Fibroblast of mammary gland (primary cell): ENCODE data around the gene GPC6.

Experiments used
- DNase-seq: peaks from one replicate; pipeline ENCODE4 v3.0.0-alpha.2; 2010; ENCODE audit warnings: low read depth
- H3K4me3 ChIP-seq: 2 replicates; pipeline ENCODE4 v1.5.1; 2011; ENCODE audit warnings: low read depth, mild to moderate bottlenecking, low read length, moderate library complexity; ENCODE audit not compliant: control insufficient read depth
- CTCF ChIP-seq: conservative IDR thresholded peaks from 2 replicates; pipeline ENCODE4 v1.5.1; 2011; ENCODE audit warnings: low read depth, low read length, inconsistent platforms; ENCODE audit not compliant: control insufficient read depth, insufficient read depth

The GPC6 gene

GRCh38 chr13:94268661-94269060, 1042.1 kb downstream of the GPC6 start:
- peak; percentile 20 for DNase-seq
- H3K4me3 ChIP-seq, result no peak overlapping the region
- no peak for TF ChIP-seq CTCF

DNA sequence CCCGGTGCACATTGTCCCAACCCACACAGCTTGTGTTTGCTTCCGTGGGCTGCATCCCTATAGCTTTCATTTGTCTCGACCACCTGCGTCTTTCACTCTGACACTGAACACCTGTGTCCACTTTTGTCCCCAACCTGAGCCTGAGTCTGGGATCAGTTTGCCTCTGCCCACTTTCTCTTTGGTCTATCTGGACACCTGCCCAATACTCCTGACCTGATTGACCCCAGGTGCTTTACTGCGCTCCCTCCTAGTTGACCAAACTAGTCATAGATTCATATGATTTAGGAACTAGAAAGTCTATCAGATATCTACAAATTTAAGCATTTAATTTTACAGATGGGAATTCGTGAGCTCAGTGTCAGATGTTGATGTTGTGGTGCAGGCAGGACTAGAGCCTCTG, 1043.0 kb downstream of the GPC6 start:
- TF ChIP-seq CTCF, result no peak
- no peak for DNase-seq
- no peak overlapping the region for H3K4me3 ChIP-seq

GRCh38 chr13:94270556-94270955, 1043.9 kb downstream of the GPC6 start:
- H3K4me3 ChIP-seq, result no peak overlapping the region
- no peak for TF ChIP-seq CTCF
- DNase-seq, result peak; percentile 20

DNA sequence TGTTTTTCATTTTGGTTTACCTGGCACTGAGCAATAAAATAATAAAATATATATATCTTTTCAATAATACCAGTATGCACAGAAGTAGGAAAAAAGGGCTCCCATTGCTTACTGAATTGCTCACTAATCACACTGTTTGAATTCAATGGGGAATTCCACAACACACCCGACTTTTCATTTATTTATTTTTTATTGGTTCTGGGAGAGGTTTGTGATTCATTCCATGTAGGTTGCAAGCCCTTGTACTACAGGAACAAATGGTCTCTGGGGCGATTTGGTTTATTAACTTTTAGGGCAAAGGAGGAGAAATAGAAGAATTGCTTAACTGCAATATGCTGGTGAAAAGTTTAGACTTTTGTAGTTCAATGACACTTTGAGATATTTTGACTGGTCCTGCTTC, 1045.4 kb downstream of the GPC6 start:
- no peak for TF ChIP-seq CTCF
- peak; percentile 67 for DNase-seq
- no peak overlapping the region for H3K4me3 ChIP-seq

DNA sequence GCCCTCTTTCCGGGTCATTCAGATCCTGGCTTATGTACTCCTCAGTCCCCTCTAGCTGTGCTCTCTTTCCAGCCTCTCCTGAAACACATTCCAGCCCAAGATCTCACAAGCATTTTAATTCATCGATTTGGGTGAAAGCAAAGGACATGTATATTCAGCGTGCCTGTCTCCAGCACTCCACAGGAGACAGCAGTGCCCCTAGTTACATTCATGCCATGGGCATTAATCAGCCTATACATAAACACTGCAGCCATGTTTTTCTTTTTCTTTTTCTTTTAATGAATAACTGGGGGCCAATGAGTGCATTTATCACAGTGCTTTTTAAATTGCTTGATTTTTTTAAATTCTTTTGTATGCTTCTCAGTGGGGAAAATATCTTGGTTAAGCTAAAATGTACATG, 1053.7 kb downstream of the GPC6 start:
- H3K4me3 ChIP-seq, result no peak overlapping the region
- DNase-seq, result no peak
- no peak for TF ChIP-seq CTCF

DNA sequence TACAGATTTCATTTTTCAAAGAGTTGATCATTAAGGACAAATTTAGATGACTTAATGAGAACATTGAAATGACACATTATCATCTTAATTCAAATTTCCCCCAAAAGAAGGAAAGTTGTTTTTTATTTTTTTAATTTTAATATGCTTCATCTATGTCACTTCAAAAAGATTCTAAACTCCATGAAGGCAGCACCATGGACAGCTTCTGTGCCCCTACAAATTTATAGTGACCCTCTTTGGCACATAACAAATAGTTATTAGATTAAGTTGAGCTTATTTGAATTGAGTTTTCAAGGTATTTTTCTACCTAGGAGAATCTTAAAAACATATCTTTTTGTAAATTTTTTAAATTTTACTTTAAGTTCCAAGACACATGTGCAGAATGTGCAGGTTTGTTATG, 1054.2 kb downstream of the GPC6 start:
- DNase-seq, result no peak
- no peak overlapping the region for H3K4me3 ChIP-seq
- TF ChIP-seq CTCF, result no peak

DNA sequence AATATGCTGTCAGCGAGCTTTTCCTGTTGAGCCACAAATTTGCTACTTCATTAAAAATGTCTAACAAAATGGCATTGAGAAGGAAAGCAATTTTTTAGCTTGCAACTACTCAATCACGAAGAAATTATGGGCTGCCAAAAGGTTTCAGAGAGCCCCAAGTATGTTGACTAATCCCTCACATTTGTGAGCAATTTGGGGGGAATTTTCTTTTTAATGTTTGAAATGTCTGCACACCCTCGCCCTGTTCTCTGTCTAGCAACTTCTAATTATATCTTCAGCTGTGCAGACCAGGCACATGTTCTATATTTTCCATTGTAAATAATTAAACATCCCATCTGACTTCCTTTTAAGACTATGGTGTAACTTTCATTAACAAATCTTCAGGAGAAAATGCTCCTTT, 1060.0 kb downstream of the GPC6 start:
- no peak for TF ChIP-seq CTCF
- no peak overlapping the region for H3K4me3 ChIP-seq
- no peak for DNase-seq
